HEK293 (cell line): ENCODE data around the gene MYL9.

Experiments used
- GLI4 ChIP-seq: fragments of 450-650 bp; formaldehyde crosslinking; IDR thresholded peaks from 2 replicates; pipeline ENCODE4 v1.5.1; 2016; ENCODE audit warnings: missing biosample characterization, missing genetic modification characterization
- HOXC10 ChIP-seq: sonication (generic); formaldehyde crosslinking; IDR thresholded peaks from 2 replicates; pipeline ENCODE4 v1.8.1; 2023; ENCODE audit warnings: mild to moderate bottlenecking, missing genetic modification reagents
- ZBTB21 ChIP-seq: fragments of 450-650 bp; formaldehyde crosslinking; IDR thresholded peaks from 2 replicates; pipeline ENCODE4 v1.5.1; 2017; ENCODE audit warnings: missing biosample characterization, missing genetic modification characterization
- ZNF19 ChIP-seq: fragments of 450-650 bp; formaldehyde crosslinking; IDR thresholded peaks from 2 replicates; pipeline ENCODE4; 2016; ENCODE audit warnings: missing biosample characterization, missing genetic modification characterization, low read depth
- ZNF214 ChIP-seq: fragments of 450-650 bp; formaldehyde crosslinking; IDR thresholded peaks from 2 replicates; pipeline ENCODE4 v1.5.1; 2017; ENCODE audit warnings: missing biosample characterization, mild to moderate bottlenecking, missing genetic modification characterization, borderline replicate concordance
- ZNF274 ChIP-seq, 2 experiments: fragments of 200-500 bp in 1 of 2; fragments of 450-650 bp in 1 of 2; sonication (Bioruptor generic) in 1 of 2; formaldehyde crosslinking in 1 of 2; IDR thresholded peaks; 2 replicates each; pipeline versions ENCODE4 v1.5.1 to v1.6.1; 2014 to 2016; ENCODE audit warnings: borderline replicate concordance in 1 of 2, inconsistent platforms in 1 of 2, low read length in 1 of 2, missing biosample characterization in 1 of 2, missing genetic modification characterization in 1 of 2
- ZNF391 ChIP-seq: fragments of 450-650 bp; formaldehyde crosslinking; IDR thresholded peaks from 2 replicates; pipeline ENCODE4 v1.5.1; 2016; ENCODE audit warnings: low read depth, missing biosample characterization, missing genetic modification characterization, borderline replicate concordance
- ZNF670 ChIP-seq: fragments of 450-650 bp; formaldehyde crosslinking; IDR thresholded peaks from 2 replicates; pipeline ENCODE4 v1.5.1; 2016; ENCODE audit warnings: missing biosample characterization, missing genetic modification characterization, low read depth
- ZNF747 ChIP-seq: fragments of 450-650 bp; formaldehyde crosslinking; IDR thresholded peaks from 2 replicates; pipeline ENCODE4 v1.5.1; 2016; ENCODE audit warnings: missing biosample characterization, missing genetic modification characterization
- TF ChIP-seq, protein P1 (sequence below): fragments of 450-650 bp; formaldehyde crosslinking; IDR thresholded peaks from 2 replicates; pipeline ENCODE4 v1.5.1; 2016; ENCODE audit warnings: missing biosample characterization, missing genetic modification characterization
- TF ChIP-seq, protein P2 (sequence below): fragments of 450-650 bp; formaldehyde crosslinking; IDR thresholded peaks from 2 replicates; pipeline ENCODE4 v1.5.1; 2016; ENCODE audit warnings: missing biosample characterization, missing genetic modification characterization

DNA sequence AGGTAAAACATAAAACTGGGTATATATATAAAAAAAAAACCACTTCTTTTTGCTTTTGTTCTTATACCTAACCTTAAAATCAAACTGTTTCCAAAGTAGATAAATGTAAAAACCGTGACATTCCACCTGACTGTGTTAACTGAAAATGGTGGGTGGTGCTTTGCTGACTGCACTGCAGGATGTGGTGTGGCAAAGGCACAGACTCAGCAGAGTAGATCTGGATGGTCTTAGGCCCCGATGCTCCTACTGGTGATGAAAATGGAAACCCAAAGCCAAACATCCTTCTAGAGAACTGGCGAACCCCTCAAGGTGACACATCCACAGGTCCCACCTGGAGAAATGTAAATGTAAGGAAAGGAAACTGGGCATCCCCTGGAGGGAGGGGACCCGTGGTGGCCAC is 41.0 kb downstream of the MYL9 start:
- TF ChIP-seq ZNF670 (tag by site-specific recombination) = no peak
- TF ChIP-seq HOXC10 (CRISPR knock-in tag) = no peak
- TF ChIP-seq, protein P1, sequence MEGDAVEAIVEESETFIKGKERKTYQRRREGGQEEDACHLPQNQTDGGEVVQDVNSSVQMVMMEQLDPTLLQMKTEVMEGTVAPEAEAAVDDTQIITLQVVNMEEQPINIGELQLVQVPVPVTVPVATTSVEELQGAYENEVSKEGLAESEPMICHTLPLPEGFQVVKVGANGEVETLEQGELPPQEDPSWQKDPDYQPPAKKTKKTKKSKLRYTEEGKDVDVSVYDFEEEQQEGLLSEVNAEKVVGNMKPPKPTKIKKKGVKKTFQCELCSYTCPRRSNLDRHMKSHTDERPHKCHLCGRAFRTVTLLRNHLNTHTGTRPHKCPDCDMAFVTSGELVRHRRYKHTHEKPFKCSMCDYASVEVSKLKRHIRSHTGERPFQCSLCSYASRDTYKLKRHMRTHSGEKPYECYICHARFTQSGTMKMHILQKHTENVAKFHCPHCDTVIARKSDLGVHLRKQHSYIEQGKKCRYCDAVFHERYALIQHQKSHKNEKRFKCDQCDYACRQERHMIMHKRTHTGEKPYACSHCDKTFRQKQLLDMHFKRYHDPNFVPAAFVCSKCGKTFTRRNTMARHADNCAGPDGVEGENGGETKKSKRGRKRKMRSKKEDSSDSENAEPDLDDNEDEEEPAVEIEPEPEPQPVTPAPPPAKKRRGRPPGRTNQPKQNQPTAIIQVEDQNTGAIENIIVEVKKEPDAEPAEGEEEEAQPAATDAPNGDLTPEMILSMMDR (tag by site-specific recombination) = no peak
- TF ChIP-seq ZNF214 = no peak
- TF ChIP-seq ZNF391 (tag by site-specific recombination) = no peak
- no peak for TF ChIP-seq ZNF747
- TF ChIP-seq, protein P2, sequence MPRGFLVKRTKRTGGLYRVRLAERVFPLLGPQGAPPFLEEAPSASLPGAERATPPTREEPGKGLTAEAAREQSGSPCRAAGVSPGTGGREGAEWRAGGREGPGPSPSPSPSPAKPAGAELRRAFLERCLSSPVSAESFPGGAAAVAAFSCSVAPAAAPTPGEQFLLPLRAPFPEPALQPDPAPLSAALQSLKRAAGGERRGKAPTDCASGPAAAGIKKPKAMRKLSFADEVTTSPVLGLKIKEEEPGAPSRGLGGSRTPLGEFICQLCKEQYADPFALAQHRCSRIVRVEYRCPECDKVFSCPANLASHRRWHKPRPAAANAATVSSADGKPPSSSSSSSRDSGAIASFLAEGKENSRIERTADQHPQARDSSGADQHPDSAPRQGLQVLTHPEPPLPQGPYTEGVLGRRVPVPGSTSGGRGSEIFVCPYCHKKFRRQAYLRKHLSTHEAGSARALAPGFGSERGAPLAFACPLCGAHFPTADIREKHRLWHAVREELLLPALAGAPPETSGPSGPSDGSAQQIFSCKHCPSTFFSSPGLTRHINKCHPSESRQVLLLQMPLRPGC (tag by site-specific recombination) = no peak
- TF ChIP-seq ZBTB21 (tag by site-specific recombination) = no peak
- no peak for TF ChIP-seq ZNF274 (IDR thresholded peaks at IDR 0.05; ENCODE audit: low read length)
- no peak for TF ChIP-seq ZNF274 (tag by site-specific recombination; IDR thresholded peaks at IDR 0.05; ENCODE audit: borderline replicate concordance)
- TF ChIP-seq GLI4 (tag by site-specific recombination) = no peak
- no peak for TF ChIP-seq ZNF19 (tag by site-specific recombination)
